ENCODE measurements around the gene WDR53.
"Not testable (repeated sequence)": the region's sequence is repeated elsewhere in the genome, so short reads cannot be mapped to it uniquely, and the experiment has no call there.

Gene WDR53

GRCh38 chr3:196546537-196546936, 21.8 kb downstream of the WDR53 start:
- no peak overlapping the region for H3K4me3 ChIP-seq (ENCODE audit: low read length)
- TF ChIP-seq ZNF274 (IDR thresholded peaks at IDR 0.05; ENCODE audit: low read depth, low read length), result no peak

GRCh38 chr3:196544491-196544992, 23.8 kb downstream of the WDR53 start:
- no peak overlapping the region for H3K4me3 ChIP-seq (ENCODE audit: low read length)
- TF ChIP-seq ZNF274 (IDR thresholded peaks at IDR 0.05; ENCODE audit: low read depth, low read length), result no peak

GRCh38 chr3:196541684-196542445, 26.5 kb downstream of the WDR53 start:
- TF ChIP-seq ZNF274 (IDR thresholded peaks at IDR 0.05; ENCODE audit: low read depth, low read length), result no peak

GRCh38 chr3:196537319-196537984, 30.9 kb downstream of the WDR53 start:
- H3K4me3 ChIP-seq (ENCODE audit: low read length), result no peak overlapping the region
- no peak for TF ChIP-seq ZNF274 (IDR thresholded peaks at IDR 0.05; ENCODE audit: low read depth, low read length)

More at GRCh38 chr3:196541684-196542445, 26.5 kb downstream of the WDR53 start:
- H3K4me3 ChIP-seq (ENCODE audit: low read length), result no peak overlapping the region

GRCh38 chr3:196533260-196533681, 35.1 kb downstream of the WDR53 start:
- H3K4me3 ChIP-seq (ENCODE audit: low read length), result no peak overlapping the region
- TF ChIP-seq ZNF274 (IDR thresholded peaks at IDR 0.05; ENCODE audit: low read depth, low read length), result no peak

- TF ChIP-seq ZNF274 (IDR thresholded peaks at IDR 0.05; ENCODE audit: low read depth, low read length), result no peak
- H3K4me3 ChIP-seq (ENCODE audit: low read length), result no peak overlapping the region
These were observed 36.9 kb downstream of the WDR53 start for GRCh38 chr3:196531418-196531817.

GRCh38 chr3:196528639-196529233, 39.6 kb downstream of the WDR53 start:
- no peak for TF ChIP-seq ZNF274 (IDR thresholded peaks at IDR 0.05; ENCODE audit: low read depth, low read length)
- peak overlapping the region; percentile 59; the same call in 1 of the 2 replicates for H3K4me3 ChIP-seq (ENCODE audit: low read length)

GRCh38 chr3:196525141-196525540, 43.2 kb downstream of the WDR53 start:
- no peak for TF ChIP-seq ZNF274 (IDR thresholded peaks at IDR 0.05; ENCODE audit: low read depth, low read length)
- H3K4me3 ChIP-seq (ENCODE audit: low read length), result no peak overlapping the region

GRCh38 chr3:196524527-196524926, 43.8 kb downstream of the WDR53 start:
- no peak overlapping the region for H3K4me3 ChIP-seq (ENCODE audit: low read length)
- no peak for TF ChIP-seq ZNF274 (IDR thresholded peaks at IDR 0.05; ENCODE audit: low read depth, low read length)

- TF ChIP-seq ZNF274 (IDR thresholded peaks at IDR 0.05; ENCODE audit: low read depth, low read length), result no peak
These were observed 44.5 kb downstream of the WDR53 start for GRCh38 chr3:196523841-196524240.

GRCh38 chr3:196521291-196521690, 47.1 kb downstream of the WDR53 start:
- not testable (repeated sequence) for H3K4me3 ChIP-seq (ENCODE audit: low read length)

More at GRCh38 chr3:196523841-196524240, 44.5 kb downstream of the WDR53 start:
- no peak overlapping the region for H3K4me3 ChIP-seq (ENCODE audit: low read length)

GRCh38 chr3:196519718-196520082, 48.7 kb downstream of the WDR53 start:
- no peak overlapping the region for H3K4me3 ChIP-seq (ENCODE audit: low read length)
- no peak for TF ChIP-seq ZNF274 (IDR thresholded peaks at IDR 0.05; ENCODE audit: low read depth, low read length)

- TF ChIP-seq ZNF274 (IDR thresholded peaks at IDR 0.05; ENCODE audit: low read depth, low read length), result no peak
- H3K4me3 ChIP-seq (ENCODE audit: low read length), result no peak overlapping the region
These were observed 49.2 kb downstream of the WDR53 start for GRCh38 chr3:196518966-196519717.

GRCh38 chr3:196517919-196518318, 50.4 kb downstream of the WDR53 start:
- no peak overlapping the region for H3K4me3 ChIP-seq (ENCODE audit: low read length)
- no peak for TF ChIP-seq ZNF274 (IDR thresholded peaks at IDR 0.05; ENCODE audit: low read depth, low read length)

All from GM08714 (cell line).